Right lobe of liver (tissue), 4 donors: Measurements from ENCODE around the gene EIF2B1.

Experiments used
- CTCF ChIP-seq, 4 donors: fragments of 200-600 bp in 3 of 4; fragments of 450-650 bp in 1 of 4; IDR thresholded peaks; one replicate each; pipeline versions ENCODE4 v1.5.1 to v1.8.0; 2016 to 2022; ENCODE audit warnings: antibody characterized with exemption in 4 of 4, mild to moderate bottlenecking in 2 of 4
- POLR2A ChIP-seq: fragments of 450-650 bp; IDR thresholded peaks from one replicate; pipeline ENCODE4 v1.6.1; 2017; ENCODE audit warnings: antibody characterized with exemption, mild to moderate bottlenecking
- donor health status: DM: no; HTN: no; CAD: no.
- donor health status: DM: no; HTN: no; CAD: no.
- donor health status: DM: no; HTN: yes; CAD: no.

DNA sequence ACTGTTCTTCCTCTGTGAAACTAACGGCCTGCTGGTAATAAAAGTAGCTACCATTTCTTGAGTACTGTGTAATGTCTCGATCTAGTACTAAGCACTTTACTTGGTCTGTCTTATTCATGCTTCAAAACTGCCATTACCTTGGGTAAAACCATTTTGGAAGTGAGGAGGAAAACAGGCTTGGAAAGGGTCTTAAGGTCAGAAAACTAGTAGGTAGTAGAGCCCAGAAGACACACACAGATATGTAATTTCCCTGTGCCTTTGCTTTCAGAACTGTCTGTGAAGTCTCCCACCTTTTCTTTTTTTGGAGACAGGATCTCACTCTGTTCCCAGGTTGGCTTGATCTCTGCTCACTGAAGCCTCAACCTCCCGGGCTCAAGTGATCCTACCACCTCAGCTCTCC is 35.0 kb downstream of the EIF2B1 start:
- TF ChIP-seq CTCF (IDR thresholded peaks at IDR 0.05) (no peak), POLR2A (no peak)
